ENCODE results near the gene CLDN19.

Gene CLDN19

GRCh38 chr1:42739753-42740700, at the start of gene CLDN19:
CLDN19 (minus strand) TSS chr1:42740236; CDS start chr1:42740063, 173 bp downstream.
- TF ChIP-seq ZBTB7A (IDR thresholded peaks at IDR 0.05; ENCODE audit: low read depth) = no peak
- no peak for TF ChIP-seq REST (IDR thresholded peaks at IDR 0.05; ENCODE audit: low read depth)
- TF ChIP-seq TAF1 (IDR thresholded peaks at IDR 0.05; ENCODE audit: low read depth) = no peak
- no peak for TF ChIP-seq EP300 (IDR thresholded peaks at IDR 0.05; ENCODE audit: borderline replicate concordance)
- TF ChIP-seq FOXM1 (IDR thresholded peaks at IDR 0.05; ENCODE audit: borderline replicate concordance, low read depth) = no peak
- no peak for TF ChIP-seq CEBPB (IDR thresholded peaks at IDR 0.05)
- TF ChIP-seq TCF12 (IDR thresholded peaks at IDR 0.05; ENCODE audit: low read depth) = no peak
- TF ChIP-seq EGR1 (IDR thresholded peaks at IDR 0.05) = peak; percentile 43; the same call in 1 of the 2 replicates
- no peak for TF ChIP-seq TEAD4 (IDR thresholded peaks at IDR 0.05)

- no peak for TF ChIP-seq CREB1 (IDR thresholded peaks at IDR 0.05; ENCODE audit: low read depth)
- TF ChIP-seq REST (IDR thresholded peaks at IDR 0.05; ENCODE audit: low read depth) = no peak
- TF ChIP-seq FOXM1 (IDR thresholded peaks at IDR 0.05; ENCODE audit: borderline replicate concordance, low read depth) = no peak
- TF ChIP-seq EGR1 (IDR thresholded peaks at IDR 0.05) = no peak
- no peak for TF ChIP-seq USF1 (IDR thresholded peaks at IDR 0.05)
- no peak for TF ChIP-seq TAF1 (IDR thresholded peaks at IDR 0.05; ENCODE audit: low read depth)
- no peak for TF ChIP-seq TEAD4 (IDR thresholded peaks at IDR 0.05)
- TF ChIP-seq RAD21 (IDR thresholded peaks at IDR 0.05; ENCODE audit: low read depth) = no peak
- no peak for TF ChIP-seq CEBPB (IDR thresholded peaks at IDR 0.05)
These were observed 48.0 kb upstream of the CLDN19 start for GRCh38 chr1:42788021-42788420.

- TF ChIP-seq MAX (IDR thresholded peaks at IDR 0.05) (no peak), EGR1 (IDR thresholded peaks at IDR 0.05) (no peak)
These were observed 46.1 kb upstream of the CLDN19 start for GRCh38 chr1:42786097-42786496.

GRCh38 chr1:42784946-42785693, 45.1 kb upstream of the CLDN19 start, which contains the start of gene TMEM269:
TMEM269 (plus strand) TSS chr1:42784991; CDS start chr1:42789894, 4,903 bp downstream.
- TF ChIP-seq EGR1 (IDR thresholded peaks at IDR 0.05) (no peak), CREB1 (IDR thresholded peaks at IDR 0.05; ENCODE audit: low read depth) (no peak), TCF12 (IDR thresholded peaks at IDR 0.05; ENCODE audit: low read depth) (no peak), CEBPB (IDR thresholded peaks at IDR 0.05) (no peak)

GRCh38 chr1:42784547-42784945, 44.5 kb upstream of the CLDN19 start:
- TF ChIP-seq TCF12 (IDR thresholded peaks at IDR 0.05; ENCODE audit: low read depth) = no peak
- no peak for TF ChIP-seq EGR1 (IDR thresholded peaks at IDR 0.05)
- no peak for TF ChIP-seq YY1 (IDR thresholded peaks at IDR 0.05; ENCODE audit: low read depth)
- no peak for TF ChIP-seq CEBPB (IDR thresholded peaks at IDR 0.05)
- no peak for TF ChIP-seq RAD21 (IDR thresholded peaks at IDR 0.05; ENCODE audit: low read depth)
- TF ChIP-seq CREB1 (IDR thresholded peaks at IDR 0.05; ENCODE audit: low read depth) = no peak
- TF ChIP-seq TEAD4 (IDR thresholded peaks at IDR 0.05) = no peak
- TF ChIP-seq EP300 (IDR thresholded peaks at IDR 0.05; ENCODE audit: borderline replicate concordance) = no peak
- no peak for TF ChIP-seq NFIC (IDR thresholded peaks at IDR 0.05)
- no peak for TF ChIP-seq USF1 (IDR thresholded peaks at IDR 0.05)
- TF ChIP-seq MAX (IDR thresholded peaks at IDR 0.05) = no peak
- TF ChIP-seq REST (IDR thresholded peaks at IDR 0.05; ENCODE audit: low read depth) = no peak
- no peak for TF ChIP-seq ZBTB7A (IDR thresholded peaks at IDR 0.05; ENCODE audit: low read depth)
- TF ChIP-seq TAF1 (IDR thresholded peaks at IDR 0.05; ENCODE audit: low read depth) = no peak
- TF ChIP-seq FOXM1 (IDR thresholded peaks at IDR 0.05; ENCODE audit: borderline replicate concordance, low read depth) = no peak
